Measurements from ENCODE around the gene TTC28.

DNA sequence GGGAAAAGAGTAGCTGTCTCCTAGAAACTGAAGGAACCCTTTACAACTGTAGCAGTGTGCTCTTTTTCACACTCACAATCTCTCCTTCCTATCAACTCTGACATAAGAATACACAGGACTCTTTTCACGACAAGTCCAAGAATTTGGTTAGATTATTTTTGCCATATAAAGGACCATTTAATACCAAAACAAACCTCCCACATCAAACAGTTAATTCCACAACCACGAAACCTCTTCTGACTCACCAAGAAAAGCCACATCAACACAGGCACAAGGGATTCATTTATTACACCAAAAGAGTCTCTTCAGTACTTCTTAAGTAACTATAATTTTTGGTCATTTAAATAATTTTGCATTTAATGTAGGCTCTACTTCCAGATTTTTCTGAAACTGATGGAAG lies 538.0 kb downstream of the TTC28 start:
- TF ChIP-seq, protein P1, sequence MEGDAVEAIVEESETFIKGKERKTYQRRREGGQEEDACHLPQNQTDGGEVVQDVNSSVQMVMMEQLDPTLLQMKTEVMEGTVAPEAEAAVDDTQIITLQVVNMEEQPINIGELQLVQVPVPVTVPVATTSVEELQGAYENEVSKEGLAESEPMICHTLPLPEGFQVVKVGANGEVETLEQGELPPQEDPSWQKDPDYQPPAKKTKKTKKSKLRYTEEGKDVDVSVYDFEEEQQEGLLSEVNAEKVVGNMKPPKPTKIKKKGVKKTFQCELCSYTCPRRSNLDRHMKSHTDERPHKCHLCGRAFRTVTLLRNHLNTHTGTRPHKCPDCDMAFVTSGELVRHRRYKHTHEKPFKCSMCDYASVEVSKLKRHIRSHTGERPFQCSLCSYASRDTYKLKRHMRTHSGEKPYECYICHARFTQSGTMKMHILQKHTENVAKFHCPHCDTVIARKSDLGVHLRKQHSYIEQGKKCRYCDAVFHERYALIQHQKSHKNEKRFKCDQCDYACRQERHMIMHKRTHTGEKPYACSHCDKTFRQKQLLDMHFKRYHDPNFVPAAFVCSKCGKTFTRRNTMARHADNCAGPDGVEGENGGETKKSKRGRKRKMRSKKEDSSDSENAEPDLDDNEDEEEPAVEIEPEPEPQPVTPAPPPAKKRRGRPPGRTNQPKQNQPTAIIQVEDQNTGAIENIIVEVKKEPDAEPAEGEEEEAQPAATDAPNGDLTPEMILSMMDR (IDR thresholded peaks at IDR 0.05; ENCODE audit: insufficient read depth, low read depth, low read length) = no peak
- no peak for TF ChIP-seq EZH2 (IDR thresholded peaks at IDR 0.05; ENCODE audit: insufficient read depth, low read length)
